Right atrium auricular region (tissue), 2 donors: Measurements from ENCODE around the gene C19orf44. TPM values are rescaled to one million over a fixed set of nuclear protein-coding genes. Genes with fewer than 3 reads are reported as not detected.

Experiments
- DNase-seq: peaks from one replicate; pipeline ENCODE4 v3.0.0-alpha.2; 2019; ENCODE audit warnings: low spot score
- H3K27ac ChIP-seq, 2 donors: fragments of 200-600 bp; sonication (generic); 1 replicate in 1 of 2; 2 replicates in 1 of 2; pipeline ENCODE4 v1.5.1; 2016 to 2019
- H3K27me3 ChIP-seq, 2 donors: fragments of 200-600 bp; sonication (generic); one replicate each; pipeline versions ENCODE4 v1.5.1 to v1.6.0; 2017 to 2019
- H3K36me3 ChIP-seq: fragments of 200-600 bp; sonication (generic); one replicate; pipeline ENCODE4 v1.5.1; 2016
- H3K4me1 ChIP-seq, 2 donors: fragments of 200-600 bp; sonication (generic); one replicate each; pipeline versions ENCODE4 v1.5.1 to v1.6.0; 2017 to 2019
- H3K4me3 ChIP-seq, 2 donors: fragments of 200-600 bp; sonication (generic); 1 replicate in 1 of 2; 2 replicates in 1 of 2; pipeline ENCODE4 v1.5.1; 2017 to 2019; ENCODE audit warnings: mild to moderate bottlenecking in 1 of 2, moderate library complexity in 1 of 2
- H3K9me3 ChIP-seq, 2 donors: fragments of 200-600 bp; sonication (generic); one replicate each; pipeline ENCODE4 v1.5.1; 2019
- total RNA-seq, 2 donors: library from RNA; depleted of rRNA; stranded (reverse); fragments of >200 nt; gene quantifications; one replicate each; pipeline ENCODE4 v1.1.0, GENCODE V29; 2016
- TF ChIP-seq, protein P1 (sequence below), 2 donors: fragments of 200-600 bp; sonication (generic); IDR thresholded peaks; one replicate each; pipeline ENCODE4 v1.5.1; 2019; ENCODE audit warnings: antibody characterized with exemption in 2 of 2

The C19orf44 gene
- total RNA-seq, 2 donors from 2014 or later = 2.3 to 6.0 TPM

DNA sequence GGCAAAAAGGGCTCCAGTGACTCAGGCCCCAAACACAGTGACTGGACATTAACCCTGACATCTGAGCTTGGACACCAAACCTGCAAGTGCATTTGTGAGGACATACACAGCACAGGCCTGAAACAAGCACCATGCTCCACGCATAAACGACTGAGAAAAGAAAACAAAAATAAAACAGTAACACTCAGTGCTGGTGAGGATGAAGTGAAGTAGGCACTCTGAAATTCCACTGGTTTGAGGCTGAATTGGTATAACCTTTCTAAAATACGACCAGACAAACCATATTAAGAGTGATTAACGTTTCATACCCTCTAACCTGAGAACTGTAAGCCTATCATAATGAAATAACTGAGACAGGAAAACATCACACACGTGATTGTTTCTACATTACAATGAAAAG, 70.5 kb downstream of the C19orf44 start:
- no peak for DNase-seq
- TF ChIP-seq, protein P1, sequence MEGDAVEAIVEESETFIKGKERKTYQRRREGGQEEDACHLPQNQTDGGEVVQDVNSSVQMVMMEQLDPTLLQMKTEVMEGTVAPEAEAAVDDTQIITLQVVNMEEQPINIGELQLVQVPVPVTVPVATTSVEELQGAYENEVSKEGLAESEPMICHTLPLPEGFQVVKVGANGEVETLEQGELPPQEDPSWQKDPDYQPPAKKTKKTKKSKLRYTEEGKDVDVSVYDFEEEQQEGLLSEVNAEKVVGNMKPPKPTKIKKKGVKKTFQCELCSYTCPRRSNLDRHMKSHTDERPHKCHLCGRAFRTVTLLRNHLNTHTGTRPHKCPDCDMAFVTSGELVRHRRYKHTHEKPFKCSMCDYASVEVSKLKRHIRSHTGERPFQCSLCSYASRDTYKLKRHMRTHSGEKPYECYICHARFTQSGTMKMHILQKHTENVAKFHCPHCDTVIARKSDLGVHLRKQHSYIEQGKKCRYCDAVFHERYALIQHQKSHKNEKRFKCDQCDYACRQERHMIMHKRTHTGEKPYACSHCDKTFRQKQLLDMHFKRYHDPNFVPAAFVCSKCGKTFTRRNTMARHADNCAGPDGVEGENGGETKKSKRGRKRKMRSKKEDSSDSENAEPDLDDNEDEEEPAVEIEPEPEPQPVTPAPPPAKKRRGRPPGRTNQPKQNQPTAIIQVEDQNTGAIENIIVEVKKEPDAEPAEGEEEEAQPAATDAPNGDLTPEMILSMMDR (IDR thresholded peaks at IDR 0.05) = no peak
- H3K27me3 ChIP-seq = no peaks in the 10 kb centered on the region
- no peak overlapping the region for H3K4me3 ChIP-seq
- no peak overlapping the region for H3K27ac ChIP-seq
- peaks cover 0 to 12% of the 10 kb centered on the region in 2 donors for H3K4me1 ChIP-seq
- no peaks in the 10 kb centered on the region for H3K9me3 ChIP-seq
- peaks cover 53% of the 10 kb centered on the region for H3K36me3 ChIP-seq

DNA sequence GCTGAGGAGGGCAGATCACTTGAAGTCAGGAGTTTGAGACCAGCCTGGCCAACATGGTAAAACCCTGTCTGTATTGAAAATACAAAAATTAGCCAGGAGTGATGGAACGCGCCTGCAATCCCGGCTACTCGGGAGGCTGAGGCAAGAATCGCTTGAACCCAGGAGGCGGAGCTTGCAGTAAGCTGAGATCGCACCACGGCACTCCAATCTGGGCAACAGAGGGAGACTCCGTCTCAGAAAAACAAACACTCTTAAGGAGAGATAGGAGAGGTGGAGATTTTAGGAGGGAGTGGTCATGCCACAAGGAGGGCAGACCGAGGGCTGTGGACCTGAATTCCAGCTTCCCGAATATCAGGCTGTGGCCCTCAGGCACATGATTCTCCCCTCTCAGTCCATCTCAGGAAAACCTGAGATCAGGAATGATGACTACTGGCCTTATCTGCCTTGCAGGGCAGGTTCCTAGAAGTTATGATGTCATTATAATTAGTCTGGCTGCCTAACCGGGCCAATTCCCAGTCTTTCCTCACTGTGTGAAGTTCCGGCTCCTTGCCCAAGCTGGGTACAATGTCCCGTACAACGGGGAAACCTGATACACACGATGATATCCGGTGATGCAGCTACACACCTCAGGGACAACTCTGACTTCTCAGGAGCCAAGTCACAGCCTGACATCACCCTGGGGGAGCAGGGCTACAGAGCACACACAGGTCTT, 73.6 kb downstream of the C19orf44 start:
- TF ChIP-seq, protein P1 (IDR thresholded peaks at IDR 0.05) = no peak
- no peak overlapping the region for H3K27ac ChIP-seq
- H3K36me3 ChIP-seq = peaks cover 27% of the 10 kb centered on the region
- no peak for DNase-seq
- H3K4me1 ChIP-seq = peaks cover 0 to 31% of the 10 kb centered on the region in 2 donors
- no peaks in the 10 kb centered on the region for H3K27me3 ChIP-seq
- no peak overlapping the region for H3K4me3 ChIP-seq
- no peaks in the 10 kb centered on the region for H3K9me3 ChIP-seq

Other genes starting within 250 kb of the C19orf44 start
- gene KLF2, start 171.6 kb upstream of the C19orf44 start, total RNA-seq = 10 to 100 TPM; 40.9 to 82.3 TPM
- 10 to 100 TPM; 24.0 to 27.4 TPM for gene EPS15L1, start 24.4 kb upstream of the C19orf44 start, total RNA-seq
- not detected for gene CALR3, start 227 bp upstream of the C19orf44 start, total RNA-seq
- gene CHERP, start 46.0 kb downstream of the C19orf44 start, total RNA-seq = 1 to 10 TPM; 4.3 to 8.0 TPM
- 10 to 100 TPM; 27.5 to 34.9 TPM for gene SLC35E1, start 76.0 kb downstream of the C19orf44 start, total RNA-seq
- gene MED26, start 131.8 kb downstream of the C19orf44 start, total RNA-seq = 1 to 10 TPM; 5.2 to 5.9 TPM
- gene SMIM7, start 163.8 kb downstream of the C19orf44 start, total RNA-seq = 10 to 100 TPM; 50.9 to 56.7 TPM
- gene TMEM38A, start 164.7 kb downstream of the C19orf44 start, total RNA-seq = 10 to 100 TPM; 12.1 to 14.5 TPM
- under 1 TPM in 1 of 2 donors, not detected in 1; 0.07 TPM for gene NWD1, start 223.5 kb downstream of the C19orf44 start, total RNA-seq